ENCODE measurements around the gene SLC6A3.

SLC6A3 gene

DNA sequence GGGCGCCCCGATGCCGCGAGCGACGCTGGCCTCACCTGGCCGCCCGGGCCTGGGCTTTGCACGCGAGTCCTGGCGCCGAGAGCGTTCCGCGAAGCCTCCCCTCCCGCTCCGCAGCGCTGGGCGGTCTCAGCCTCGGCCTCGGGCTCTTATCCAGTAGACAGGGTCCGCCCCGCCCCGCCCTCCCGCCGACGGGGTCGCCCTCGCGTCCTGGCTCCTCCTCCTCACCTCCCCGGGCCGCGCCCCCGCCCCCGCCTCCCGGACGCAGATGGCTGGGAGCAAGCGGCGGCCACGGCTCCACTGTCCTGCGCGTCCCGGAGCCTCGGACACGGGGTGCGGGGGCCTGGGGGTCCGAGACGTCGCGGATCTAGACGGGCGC lies at the start of gene SLC6A3:
TSS of gene SLC6A3 (minus strand) at position 128 of the 376 bp plus-strand sequence. CDS start 2,243 bp downstream, outside the sequence.
- peak; percentile 75 for DNase-seq

DNA sequence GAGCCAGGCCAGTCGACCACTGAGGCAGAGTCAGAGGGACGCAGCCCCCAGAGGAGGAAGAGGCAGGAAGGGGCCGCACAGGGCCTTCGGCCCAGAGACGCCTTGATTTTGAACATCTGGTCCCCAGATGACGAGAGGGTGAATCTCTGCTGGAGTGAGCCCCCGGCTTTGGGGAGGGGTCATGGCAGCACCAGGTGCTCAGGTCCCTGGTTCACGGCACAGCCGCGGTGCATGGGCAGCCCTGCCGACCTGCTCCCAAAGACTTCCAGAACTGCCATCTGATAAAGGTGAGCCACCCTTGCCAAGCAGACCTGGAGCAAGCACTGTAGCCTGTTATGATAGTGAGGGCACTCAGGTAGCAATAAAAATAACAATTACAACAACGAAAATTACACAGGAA lies 48.7 kb upstream of the SLC6A3 start:
- no peak for DNase-seq

DNA sequence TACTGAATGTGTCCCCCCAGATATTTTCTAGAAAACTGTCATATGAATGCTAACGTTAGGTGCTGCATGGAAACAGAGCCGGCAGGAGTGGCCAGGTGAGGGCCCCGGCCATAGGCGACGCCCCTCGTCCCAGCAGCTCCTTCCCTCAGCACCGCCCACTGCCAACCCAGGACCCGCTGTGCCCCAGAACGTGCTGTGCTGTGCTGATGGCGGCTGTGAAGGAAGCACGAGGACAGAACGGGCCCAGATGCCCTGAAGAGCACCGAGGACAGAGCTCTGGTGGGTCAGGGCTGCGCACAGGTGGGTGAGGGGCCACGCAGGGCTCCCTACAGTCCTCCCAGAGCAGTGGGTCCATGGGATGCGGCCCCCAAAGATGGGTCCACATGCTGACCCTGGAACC lies 48.2 kb upstream of the SLC6A3 start:
- DNase-seq, result no peak

- no peak for DNase-seq
Measured at GRCh38 chr5:1492757-1493156, 47.5 kb upstream of the SLC6A3 start.

GRCh38 chr5:1490376-1490775 lies 45.1 kb upstream of the SLC6A3 start:
- DNase-seq, result peak; percentile 22

GRCh38 chr5:1489754-1490153 lies 44.5 kb upstream of the SLC6A3 start:
- no peak for DNase-seq

GRCh38 chr5:1488882-1489680 lies 43.8 kb upstream of the SLC6A3 start:
- DNase-seq, result no peak

GRCh38 chr5:1487079-1487764 lies 42.0 kb upstream of the SLC6A3 start:
- DNase-seq, result no peak

DNA sequence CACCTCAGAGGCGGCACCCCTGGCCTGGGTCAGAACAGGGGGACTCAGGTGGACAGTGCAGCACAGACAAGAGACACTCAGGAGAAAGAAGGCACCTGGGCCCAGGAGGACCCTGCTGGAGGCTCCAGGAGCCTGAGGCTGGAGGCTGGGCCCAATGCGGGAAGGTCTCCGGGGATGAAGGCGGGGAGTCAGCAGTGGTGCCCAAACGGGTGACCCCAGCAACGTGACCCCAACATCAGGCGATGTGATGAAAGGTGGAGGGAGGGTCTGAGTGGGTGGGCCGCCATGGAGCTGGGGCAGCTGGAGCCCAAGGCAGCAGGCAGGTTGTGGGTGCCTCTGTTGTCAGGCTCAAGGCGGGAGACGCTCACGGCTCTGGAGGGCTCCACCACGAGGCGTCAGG lies 41.0 kb upstream of the SLC6A3 start:
- no peak for DNase-seq

DNA sequence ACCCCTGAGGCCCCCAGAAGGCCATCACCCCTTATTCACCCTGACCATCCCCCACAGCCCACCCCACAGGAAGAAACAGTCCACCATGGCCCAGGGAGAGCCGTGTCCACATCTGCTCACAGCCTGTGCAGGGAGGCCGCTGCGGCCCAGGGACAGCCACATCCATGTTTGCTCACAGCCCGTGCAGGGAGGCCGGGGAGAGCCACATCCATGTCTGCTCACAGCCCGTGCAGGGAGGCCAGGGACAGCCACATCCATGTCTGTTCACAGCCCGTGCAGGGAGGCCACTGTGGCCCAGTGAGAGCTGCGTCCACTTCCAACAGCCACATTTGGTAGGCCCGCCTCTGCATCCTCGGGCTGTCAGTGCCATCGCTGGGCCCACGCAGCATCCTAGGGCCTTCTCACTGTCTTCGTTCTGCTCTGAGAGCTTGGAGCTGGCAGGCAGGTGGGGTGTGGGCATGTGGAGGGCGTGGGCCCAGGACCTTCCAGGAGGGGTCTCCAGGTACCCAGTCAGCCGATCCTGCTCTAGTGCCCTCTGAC lies 40.4 kb upstream of the SLC6A3 start:
- no peak for DNase-seq

GRCh38 chr5:1484730-1485578 lies 39.7 kb upstream of the SLC6A3 start:
- DNase-seq, result no peak

- no peak for DNase-seq
Measured at GRCh38 chr5:1483856-1484729, 38.9 kb upstream of the SLC6A3 start.

- DNase-seq, result no peak
Measured at GRCh38 chr5:1483064-1483463, 37.8 kb upstream of the SLC6A3 start.

GRCh38 chr5:1481959-1482331 lies 36.7 kb upstream of the SLC6A3 start:
- DNase-seq, result no peak

DNA sequence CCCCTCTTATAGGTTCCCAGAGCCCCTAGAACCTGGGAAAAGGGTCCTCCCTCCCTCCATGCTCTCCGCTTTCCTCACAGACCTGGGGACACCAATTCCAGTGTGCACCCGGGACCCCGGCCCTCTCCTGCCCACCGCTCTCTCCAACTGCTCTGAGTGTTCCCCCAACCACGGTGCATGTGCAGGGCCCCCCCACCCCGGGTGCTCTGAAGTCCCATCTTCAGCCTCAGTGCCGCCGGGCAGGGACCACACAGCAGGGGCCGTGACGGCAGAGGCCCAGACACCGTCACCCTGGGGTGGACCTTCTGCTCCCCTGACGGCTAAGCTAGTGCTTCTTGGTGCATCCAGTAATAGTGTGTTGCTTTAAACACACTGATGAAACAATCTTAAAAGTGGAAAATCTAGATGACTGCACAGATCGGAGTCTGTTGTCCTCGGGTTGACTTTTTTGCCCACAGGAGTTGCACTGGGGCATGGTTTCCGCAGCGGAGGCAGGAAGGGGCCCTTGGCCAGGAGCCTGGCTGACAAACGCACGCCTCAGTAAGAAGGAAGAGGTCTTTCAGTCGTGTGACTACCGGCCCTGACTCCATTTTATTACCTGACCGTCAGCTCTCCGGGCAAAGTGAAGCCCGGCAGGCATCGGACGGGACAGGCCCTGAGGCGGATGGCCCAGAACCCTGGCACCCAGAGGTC lies 36.2 kb upstream of the SLC6A3 start:
- DNase-seq, result peak; percentile 10

GRCh38 chr5:1480806-1481205 lies 35.6 kb upstream of the SLC6A3 start:
- no peak for DNase-seq

- no peak for DNase-seq
Measured at GRCh38 chr5:1480217-1480616, 35.0 kb upstream of the SLC6A3 start.

DNA sequence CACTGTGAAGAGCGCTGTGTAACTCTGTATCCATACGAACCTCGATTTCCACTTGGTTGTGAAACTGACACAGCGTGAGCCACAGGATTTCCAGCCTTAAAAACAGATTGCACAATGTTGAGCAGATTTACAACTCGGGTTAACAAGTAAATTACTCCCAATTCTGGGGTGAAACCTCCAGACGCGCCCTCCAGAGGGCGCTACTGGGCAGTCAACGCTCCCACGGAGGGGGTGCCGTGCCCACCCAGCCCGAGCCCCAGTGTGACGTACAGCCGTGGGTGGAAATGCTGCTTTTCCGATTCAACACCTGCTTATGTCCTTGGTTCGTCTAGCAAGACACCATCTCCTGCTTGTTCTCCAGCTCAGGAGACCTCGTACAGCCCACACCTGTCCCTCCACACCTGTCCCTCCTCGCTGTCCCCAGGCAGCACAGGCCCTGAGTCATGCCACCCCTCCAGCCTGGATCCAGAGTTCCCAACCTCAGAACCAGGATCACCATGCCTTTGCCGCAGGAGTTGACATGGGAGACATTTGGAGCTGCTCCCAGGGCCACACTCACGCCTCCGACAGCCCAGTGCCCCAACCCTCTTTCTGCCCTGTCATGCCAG lies 34.4 kb upstream of the SLC6A3 start:
- DNase-seq, result peak; percentile 64

DNA sequence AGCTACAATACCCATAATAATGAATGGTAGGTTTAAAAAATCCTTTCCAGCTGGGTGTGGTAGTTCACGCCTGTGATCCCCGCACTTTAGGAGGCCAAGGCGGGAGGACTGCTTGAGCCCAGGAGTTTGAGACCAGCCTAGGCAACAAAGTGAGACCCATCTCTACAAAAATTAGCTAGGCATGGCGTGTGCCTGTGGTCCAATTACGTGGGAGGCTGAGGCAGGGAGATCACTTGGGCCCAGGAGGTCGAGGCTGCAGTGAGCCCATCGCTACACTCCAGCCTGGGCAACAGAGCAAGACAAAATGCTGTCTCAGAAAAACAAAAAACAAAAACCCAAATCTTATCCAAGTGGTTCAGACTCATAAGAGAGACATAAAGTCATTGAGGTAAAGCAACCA lies 33.8 kb upstream of the SLC6A3 start:
- no peak for DNase-seq

- no peak for DNase-seq
Measured at GRCh38 chr5:1478271-1479035, 33.2 kb upstream of the SLC6A3 start.
